ENCODE results near the gene SLC52A3.

Gene SLC52A3

DNA sequence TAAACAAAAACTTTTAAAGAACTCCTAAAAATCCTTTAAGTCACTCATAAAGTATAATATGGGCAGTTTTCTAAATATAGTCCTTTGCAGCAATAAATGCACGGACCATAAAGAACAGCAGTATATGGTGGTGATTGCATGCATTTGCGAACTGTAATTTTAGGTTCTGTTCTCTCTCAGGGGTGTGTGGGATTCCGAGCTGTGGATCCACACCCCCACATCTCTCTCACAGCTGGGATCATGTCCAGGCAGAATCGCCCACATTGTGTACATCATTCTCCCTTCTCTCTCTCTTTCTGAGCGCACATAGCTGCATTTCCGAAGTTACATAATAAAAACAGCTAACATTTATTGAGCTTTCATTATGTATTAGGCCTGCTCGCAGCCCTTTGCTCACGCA is 28.6 kb downstream of the SLC52A3 start:
- no peaks in the 10 kb centered on the region for H3F3A ChIP-seq (ENCODE audit: low read depth)
- H4K20me1 ChIP-seq (ENCODE audit: insufficient read depth, low read length, poor library complexity, severe bottlenecking): no peaks in the 10 kb centered on the region
- H3K4me2 ChIP-seq (ENCODE audit: low read depth, low read length, poor library complexity, severe bottlenecking): no peak overlapping the region
- H3K9me2 ChIP-seq (replicated peaks; ENCODE audit: low read depth, low read length): no peaks in the 10 kb centered on the region
- H3K27me3 ChIP-seq (ENCODE audit: insufficient read depth, low read length, poor library complexity, severe bottlenecking): no peaks in the 10 kb centered on the region
- H3K4me3 ChIP-seq (ENCODE audit: low read length, poor library complexity, severe bottlenecking): no peak overlapping the region
- no peaks in the 10 kb centered on the region for H3K9me3 ChIP-seq (ENCODE audit: insufficient read depth, low read depth, low read length)
- no peaks in the 10 kb centered on the region for H3K79me2 ChIP-seq (ENCODE audit: insufficient read depth, low read length)
- H3K4me1 ChIP-seq (ENCODE audit: insufficient read depth, low read length, poor library complexity, severe bottlenecking): no peaks in the 10 kb centered on the region
- TF ChIP-seq EZH2phosphoT487 (IDR thresholded peaks at IDR 0.05; ENCODE audit: borderline replicate concordance): no peak
- TF ChIP-seq, protein P1, sequence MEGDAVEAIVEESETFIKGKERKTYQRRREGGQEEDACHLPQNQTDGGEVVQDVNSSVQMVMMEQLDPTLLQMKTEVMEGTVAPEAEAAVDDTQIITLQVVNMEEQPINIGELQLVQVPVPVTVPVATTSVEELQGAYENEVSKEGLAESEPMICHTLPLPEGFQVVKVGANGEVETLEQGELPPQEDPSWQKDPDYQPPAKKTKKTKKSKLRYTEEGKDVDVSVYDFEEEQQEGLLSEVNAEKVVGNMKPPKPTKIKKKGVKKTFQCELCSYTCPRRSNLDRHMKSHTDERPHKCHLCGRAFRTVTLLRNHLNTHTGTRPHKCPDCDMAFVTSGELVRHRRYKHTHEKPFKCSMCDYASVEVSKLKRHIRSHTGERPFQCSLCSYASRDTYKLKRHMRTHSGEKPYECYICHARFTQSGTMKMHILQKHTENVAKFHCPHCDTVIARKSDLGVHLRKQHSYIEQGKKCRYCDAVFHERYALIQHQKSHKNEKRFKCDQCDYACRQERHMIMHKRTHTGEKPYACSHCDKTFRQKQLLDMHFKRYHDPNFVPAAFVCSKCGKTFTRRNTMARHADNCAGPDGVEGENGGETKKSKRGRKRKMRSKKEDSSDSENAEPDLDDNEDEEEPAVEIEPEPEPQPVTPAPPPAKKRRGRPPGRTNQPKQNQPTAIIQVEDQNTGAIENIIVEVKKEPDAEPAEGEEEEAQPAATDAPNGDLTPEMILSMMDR (conservative IDR thresholded peaks at IDR 0.05; ENCODE audit: low read length): no peak
- no peak overlapping the region for H2AFZ ChIP-seq (ENCODE audit: low read length)
- no peaks in the 10 kb centered on the region for H3K36me3 ChIP-seq (ENCODE audit: insufficient read depth, low read length)
- no peak overlapping the region for H3K9ac ChIP-seq (ENCODE audit: low read depth, low read length, poor library complexity, severe bottlenecking)

DNA sequence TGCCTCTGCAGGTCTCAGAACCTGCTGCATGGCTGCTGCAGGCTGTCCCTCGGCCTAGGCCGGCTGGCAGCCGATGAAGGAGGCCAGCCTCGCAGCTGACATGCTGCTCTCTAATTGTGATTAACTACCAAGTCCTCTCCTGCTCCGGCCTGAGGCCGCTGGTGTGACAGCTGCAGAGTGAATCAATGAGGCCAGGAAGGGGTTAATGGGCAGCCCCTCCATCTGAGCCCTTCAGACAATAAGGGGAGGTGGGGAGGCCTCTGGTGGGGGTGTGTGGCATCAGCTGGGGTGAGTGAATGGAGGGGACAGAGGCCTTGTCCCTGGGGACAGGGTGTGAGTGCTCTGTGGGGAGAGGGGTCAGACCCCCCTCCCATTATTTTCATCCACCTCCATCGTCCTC is 34.4 kb downstream of the SLC52A3 start:
- Histone ChIP-seq H2AFZ (ENCODE audit: low read length) (no peak overlapping the region), H3K27me3 (ENCODE audit: insufficient read depth, low read length, poor library complexity, severe bottlenecking) (no peaks in the 10 kb centered on the region)

DNA sequence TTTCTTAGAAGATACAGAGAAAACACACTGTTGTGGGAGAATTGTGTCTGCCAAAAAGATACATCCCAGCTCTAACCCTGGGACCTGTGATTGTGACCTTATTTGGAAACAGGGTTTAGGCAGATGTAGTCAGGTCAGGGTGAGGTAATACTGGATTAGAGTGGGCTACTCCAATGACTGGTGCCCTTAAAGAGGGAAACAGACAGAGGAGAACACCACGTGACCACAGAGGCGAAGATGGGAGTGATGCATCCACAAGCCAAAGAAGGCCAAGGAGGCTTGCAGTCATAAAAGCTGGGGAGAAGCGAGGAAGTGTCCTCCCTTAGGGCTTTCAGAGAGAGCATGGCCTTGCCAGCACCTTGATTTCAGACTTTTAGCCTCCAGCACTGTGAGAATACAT is 35.6 kb downstream of the SLC52A3 start:
- TF ChIP-seq EZH2phosphoT487 (IDR thresholded peaks at IDR 0.05; ENCODE audit: borderline replicate concordance): no peak
- Histone ChIP-seq H3K9me2 (replicated peaks; ENCODE audit: low read depth, low read length) (no peaks in the 10 kb centered on the region), H2AFZ (ENCODE audit: low read length) (no peak overlapping the region)

More for the DNA sequence above, 34.4 kb downstream of the SLC52A3 start:
- Histone ChIP-seq H4K20me1 (ENCODE audit: insufficient read depth, low read length, poor library complexity, severe bottlenecking) (no peaks in the 10 kb centered on the region), H3K4me2 (ENCODE audit: low read depth, low read length, poor library complexity, severe bottlenecking) (no peak overlapping the region), H3K79me2 (ENCODE audit: insufficient read depth, low read length) (no peaks in the 10 kb centered on the region), H3K36me3 (ENCODE audit: insufficient read depth, low read length) (no peaks in the 10 kb centered on the region), H3K4me3 (ENCODE audit: low read length, poor library complexity, severe bottlenecking) (no peak overlapping the region), H3K9me2 (replicated peaks; ENCODE audit: low read depth, low read length) (no peaks in the 10 kb centered on the region), H3F3A (ENCODE audit: low read depth) (no peaks in the 10 kb centered on the region), H3K4me1 (ENCODE audit: insufficient read depth, low read length, poor library complexity, severe bottlenecking) (no peaks in the 10 kb centered on the region), H3K9me3 (ENCODE audit: insufficient read depth, low read depth, low read length) (no peaks in the 10 kb centered on the region), H3K9ac (ENCODE audit: low read depth, low read length, poor library complexity, severe bottlenecking) (no peak overlapping the region)
- no peak for TF ChIP-seq EZH2phosphoT487 (IDR thresholded peaks at IDR 0.05; ENCODE audit: borderline replicate concordance)
- TF ChIP-seq, protein P1 (conservative IDR thresholded peaks at IDR 0.05; ENCODE audit: low read length): no peak

DNA sequence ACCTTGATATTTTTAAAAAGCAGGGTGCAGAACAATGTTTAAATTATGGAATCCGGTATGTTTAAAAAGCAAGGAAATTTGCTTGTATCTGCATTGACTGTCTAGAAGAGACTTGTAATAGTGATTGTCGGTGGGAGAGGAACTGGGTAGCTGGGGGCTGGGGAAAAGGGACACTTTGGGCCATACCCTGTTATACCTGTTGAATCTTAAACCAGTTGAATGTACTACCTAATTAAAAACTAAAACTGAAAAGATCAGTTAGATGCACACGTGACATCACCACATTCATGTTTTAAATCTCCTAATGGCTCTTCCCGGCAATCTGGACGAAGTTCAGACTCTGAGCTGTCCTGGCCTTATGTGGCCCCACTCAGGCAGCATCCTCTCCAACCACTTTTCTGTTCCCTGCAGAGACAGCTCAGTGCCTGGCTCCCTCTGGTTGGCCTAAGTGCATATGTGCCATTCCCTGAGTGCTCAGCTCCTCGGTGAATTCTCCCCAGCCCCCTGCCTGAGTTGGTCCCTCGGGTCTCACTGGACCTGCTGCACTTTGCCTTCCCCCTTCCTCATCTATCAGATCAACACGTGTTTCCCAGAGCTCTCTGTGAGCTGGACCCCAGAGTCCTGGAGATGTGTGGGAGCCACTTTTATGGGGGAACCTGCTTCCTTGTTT is 36.3 kb downstream of the SLC52A3 start:
- Histone ChIP-seq H3K9ac (ENCODE audit: low read depth, low read length, poor library complexity, severe bottlenecking) (no peak overlapping the region), H3K27me3 (ENCODE audit: insufficient read depth, low read length, poor library complexity, severe bottlenecking) (no peaks in the 10 kb centered on the region), H4K20me1 (ENCODE audit: insufficient read depth, low read length, poor library complexity, severe bottlenecking) (no peaks in the 10 kb centered on the region), H3K36me3 (ENCODE audit: insufficient read depth, low read length) (no peaks in the 10 kb centered on the region), H3K9me3 (ENCODE audit: insufficient read depth, low read depth, low read length) (no peaks in the 10 kb centered on the region), H2AFZ (ENCODE audit: low read length) (no peak overlapping the region), H3F3A (ENCODE audit: low read depth) (no peaks in the 10 kb centered on the region), H3K9me2 (replicated peaks; ENCODE audit: low read depth, low read length) (no peaks in the 10 kb centered on the region), H3K79me2 (ENCODE audit: insufficient read depth, low read length) (no peaks in the 10 kb centered on the region), H3K4me1 (ENCODE audit: insufficient read depth, low read length, poor library complexity, severe bottlenecking) (no peaks in the 10 kb centered on the region), H3K4me3 (ENCODE audit: low read length, poor library complexity, severe bottlenecking) (no peak overlapping the region), H3K4me2 (ENCODE audit: low read depth, low read length, poor library complexity, severe bottlenecking) (no peak overlapping the region)
- TF ChIP-seq, protein P1 (conservative IDR thresholded peaks at IDR 0.05; ENCODE audit: low read length): no peak
- no peak for TF ChIP-seq EZH2phosphoT487 (IDR thresholded peaks at IDR 0.05; ENCODE audit: borderline replicate concordance)

More for the DNA sequence above, 35.6 kb downstream of the SLC52A3 start:
- H3K9me3 ChIP-seq (ENCODE audit: insufficient read depth, low read depth, low read length): no peaks in the 10 kb centered on the region
- no peaks in the 10 kb centered on the region for H3K36me3 ChIP-seq (ENCODE audit: insufficient read depth, low read length)
- H4K20me1 ChIP-seq (ENCODE audit: insufficient read depth, low read length, poor library complexity, severe bottlenecking): no peaks in the 10 kb centered on the region
- H3K4me1 ChIP-seq (ENCODE audit: insufficient read depth, low read length, poor library complexity, severe bottlenecking): no peaks in the 10 kb centered on the region
- no peak overlapping the region for H3K4me3 ChIP-seq (ENCODE audit: low read length, poor library complexity, severe bottlenecking)
- H3K79me2 ChIP-seq (ENCODE audit: insufficient read depth, low read length): no peaks in the 10 kb centered on the region
- no peaks in the 10 kb centered on the region for H3K27me3 ChIP-seq (ENCODE audit: insufficient read depth, low read length, poor library complexity, severe bottlenecking)
- no peaks in the 10 kb centered on the region for H3F3A ChIP-seq (ENCODE audit: low read depth)
- no peak overlapping the region for H3K4me2 ChIP-seq (ENCODE audit: low read depth, low read length, poor library complexity, severe bottlenecking)
- H3K9ac ChIP-seq (ENCODE audit: low read depth, low read length, poor library complexity, severe bottlenecking): no peak overlapping the region
